Subcutaneous abdominal adipose tissue (tissue), 5 donors: ENCODE measurements around the gene TNS3.
A peak's percentile ranks its signal among the peaks of the same experiment; 100 is the strongest.

Source experiments
- H3K27ac ChIP-seq: one replicate; pipeline ENCODE4 v1.7.0; 2013; ENCODE audit warnings: low read depth, mild to moderate bottlenecking, inconsistent platforms, low read length, moderate library complexity
- H3K27me3 ChIP-seq, 5 donors: one replicate each; pipeline ENCODE4 v1.7.0; 2013; ENCODE audit warnings: low read length in 5 of 5, inconsistent platforms in 1 of 5; ENCODE audit not compliant: control insufficient read depth in 5 of 5, insufficient read depth in 4 of 5
- H3K36me3 ChIP-seq, 5 donors: one replicate each; pipeline ENCODE4 v1.7.0; 2013; ENCODE audit warnings: low read length in 5 of 5; ENCODE audit not compliant: control insufficient read depth in 5 of 5, insufficient read depth in 5 of 5
- H3K4me1 ChIP-seq, 5 donors: one replicate each; pipeline ENCODE4 v1.7.0; 2013; ENCODE audit warnings: low read length in 5 of 5, mild to moderate bottlenecking in 3 of 5, moderate library complexity in 1 of 5; ENCODE audit not compliant: control insufficient read depth in 5 of 5, insufficient read depth in 5 of 5
- H3K4me3 ChIP-seq, 5 donors: one replicate each; pipeline ENCODE4 v1.7.0; 2013; ENCODE audit warnings: low read length in 5 of 5, low read depth in 1 of 5
- H3K9ac ChIP-seq, 5 donors: one replicate each; pipeline ENCODE4 v1.7.0; 2013; ENCODE audit warnings: low read length in 5 of 5, mild to moderate bottlenecking in 4 of 5, moderate library complexity in 3 of 5
- H3K9me3 ChIP-seq, 5 donors: one replicate each; pipeline ENCODE4 v1.7.0; 2013; ENCODE audit warnings: low read length in 5 of 5; ENCODE audit not compliant: control insufficient read depth in 5 of 5
- donor health status: healthy.
- donor health status: healthy.
- donor health status: healthy.
- donor health status: healthy.
- donor health status: healthy.

TNS3 gene

GRCh38 chr7:47241112-47242065, 340.5 kb downstream of the TNS3 start:
- peaks cover 0 to 22% (median 14%) of the 10 kb centered on the region in 5 donors for H3K4me1 ChIP-seq
- H3K9me3 ChIP-seq, result no peaks in the 10 kb centered on the region
- H3K9ac ChIP-seq, result no peak overlapping the region
- H3K27ac ChIP-seq, result no peak overlapping the region
- H3K36me3 ChIP-seq, result no peaks in the 10 kb centered on the region
- no peak overlapping the region for H3K4me3 ChIP-seq
- H3K27me3 ChIP-seq, result no peaks in the 10 kb centered on the region

- peaks cover 0 to 25% (median 17%) of the 10 kb centered on the region in 5 donors for H3K4me1 ChIP-seq
- no peaks in the 10 kb centered on the region for H3K9me3 ChIP-seq
These were observed 341.9 kb downstream of the TNS3 start for GRCh38 chr7:47239931-47240421.

GRCh38 chr7:47239034-47239433, 342.9 kb downstream of the TNS3 start:
- H3K9ac ChIP-seq, result no peak overlapping the region
- no peaks in the 10 kb centered on the region for H3K36me3 ChIP-seq
- H3K9me3 ChIP-seq, result no peaks in the 10 kb centered on the region
- H3K27ac ChIP-seq, result no peak overlapping the region
- no peaks in the 10 kb centered on the region for H3K27me3 ChIP-seq
- H3K4me3 ChIP-seq, result no peak overlapping the region
- H3K4me1 ChIP-seq, result peaks cover 0 to 25% (median 17%) of the 10 kb centered on the region in 5 donors

More at GRCh38 chr7:47239931-47240421, 341.9 kb downstream of the TNS3 start:
- no peak overlapping the region for H3K4me3 ChIP-seq
- no peaks in the 10 kb centered on the region for H3K27me3 ChIP-seq
- H3K27ac ChIP-seq, result no peak overlapping the region
- no peak overlapping the region for H3K9ac ChIP-seq
- no peaks in the 10 kb centered on the region for H3K36me3 ChIP-seq

GRCh38 chr7:47236480-47237129, 345.3 kb downstream of the TNS3 start:
- H3K4me1 ChIP-seq, result peaks cover 0 to 28% (median 17%) of the 10 kb centered on the region in 5 donors
- no peaks in the 10 kb centered on the region for H3K36me3 ChIP-seq
- H3K9me3 ChIP-seq, result no peaks in the 10 kb centered on the region
- H3K9ac ChIP-seq, result no peak overlapping the region
- no peak overlapping the region for H3K4me3 ChIP-seq
- H3K27ac ChIP-seq, result peak overlapping the region; percentile 5
- H3K27me3 ChIP-seq, result no peaks in the 10 kb centered on the region

- H3K9me3 ChIP-seq, result no peaks in the 10 kb centered on the region
- no peak overlapping the region for H3K4me3 ChIP-seq
These were observed 347.9 kb downstream of the TNS3 start for GRCh38 chr7:47233996-47234395.

GRCh38 chr7:47232751-47233412, 349.0 kb downstream of the TNS3 start:
- no peaks in the 10 kb centered on the region for H3K9me3 ChIP-seq
- H3K4me3 ChIP-seq, result no peak overlapping the region
- no peak overlapping the region for H3K9ac ChIP-seq
- H3K4me1 ChIP-seq, result peaks cover 2 to 17% (median 13%) of the 10 kb centered on the region in 5 donors
- no peaks in the 10 kb centered on the region for H3K36me3 ChIP-seq
- H3K27me3 ChIP-seq, result no peaks in the 10 kb centered on the region
- no peak overlapping the region for H3K27ac ChIP-seq

More at GRCh38 chr7:47233996-47234395, 347.9 kb downstream of the TNS3 start:
- H3K27ac ChIP-seq, result no peak overlapping the region
- H3K4me1 ChIP-seq, result peaks cover 2 to 18% (median 12%) of the 10 kb centered on the region in 5 donors
- no peaks in the 10 kb centered on the region for H3K36me3 ChIP-seq
- H3K9ac ChIP-seq, result no peak overlapping the region
- no peaks in the 10 kb centered on the region for H3K27me3 ChIP-seq

GRCh38 chr7:47231627-47232026, 350.3 kb downstream of the TNS3 start:
- Histone ChIP-seq H3K9ac (no peak overlapping the region), H3K9me3 (no peaks in the 10 kb centered on the region), H3K27ac (no peak overlapping the region), H3K27me3 (no peaks in the 10 kb centered on the region), H3K36me3 (no peaks in the 10 kb centered on the region), H3K4me3 (no peak overlapping the region), H3K4me1 (peaks cover 2 to 20% (median 8%) of the 10 kb centered on the region in 5 donors)

- no peak overlapping the region for H3K27ac ChIP-seq
- H3K27me3 ChIP-seq, result no peaks in the 10 kb centered on the region
- H3K9me3 ChIP-seq, result no peaks in the 10 kb centered on the region
- peaks cover 2 to 14% (median 4%) of the 10 kb centered on the region in 5 donors for H3K4me1 ChIP-seq
- no peaks in the 10 kb centered on the region for H3K36me3 ChIP-seq
- no peak overlapping the region for H3K4me3 ChIP-seq
- H3K9ac ChIP-seq, result no peak overlapping the region
These were observed 350.9 kb downstream of the TNS3 start for GRCh38 chr7:47231032-47231431.

GRCh38 chr7:47228386-47229014, 353.4 kb downstream of the TNS3 start:
- Histone ChIP-seq H3K9ac (no peak overlapping the region), H3K27ac (no peak overlapping the region), H3K36me3 (no peaks in the 10 kb centered on the region), H3K4me3 (no peak overlapping the region), H3K9me3 (no peaks in the 10 kb centered on the region), H3K4me1 (peaks cover 0 to 17% (median 8%) of the 10 kb centered on the region in 5 donors), H3K27me3 (no peaks in the 10 kb centered on the region)
